HEK293T (cell line): ENCODE results near the gene FRMD1.

Source experiments
- BHLHE40 ChIP-seq: fragments of 450-650 bp; IDR thresholded peaks from 2 replicates; pipeline ENCODE4 v1.6.1; 2016; ENCODE audit warnings: mild to moderate bottlenecking, moderate library complexity, borderline replicate concordance
- ELF4 ChIP-seq: fragments of 450-650 bp; IDR thresholded peaks from 2 replicates; pipeline ENCODE4 v1.6.1; 2017; ENCODE audit warnings: antibody characterized with exemption
- L3MBTL2 ChIP-seq: fragments of 450-650 bp; conservative IDR thresholded peaks from 2 replicates; pipeline ENCODE4 v1.6.1; 2016; ENCODE audit warnings: mild to moderate bottlenecking
- NFRKB ChIP-seq: fragments of 450-650 bp; IDR thresholded peaks from 2 replicates; pipeline ENCODE4 v1.6.1; 2016; ENCODE audit warnings: mild to moderate bottlenecking, moderate library complexity
- SUZ12 ChIP-seq: fragments of 450-650 bp; IDR thresholded peaks from 2 replicates; pipeline ENCODE4 v1.6.1; 2016; ENCODE audit warnings: mild to moderate bottlenecking

GRCh38 chr6:168051648-168052047, 27.4 kb downstream of the FRMD1 start:
- TF ChIP-seq NFRKB (no peak), L3MBTL2 (no peak), ELF4 (no peak), SUZ12 (no peak), BHLHE40 (no peak)
